GM13976 (cell line): ENCODE measurements around the gene TPM1.

Experiments
- DNase-seq: peaks from one replicate; pipeline ENCODE4 v3.0.0; 2012; ENCODE audit warnings: low spot score
- CTCF ChIP-seq: IDR thresholded peaks from 2 replicates; pipeline ENCODE4 v1.5.1; 2012; ENCODE audit warnings: borderline replicate concordance, mild to moderate bottlenecking; ENCODE audit not compliant: insufficient read depth; ENCODE audit errors: extremely low read depth, missing control alignments, control extremely low read depth
- in situ Hi-C: fragments of 300-500 bp; cut with MboI; formaldehyde crosslinking; loops from one replicate; pipeline ENCODE4 v1.12.0; 2022; ENCODE audit warnings: low sequenced_read_pairs, mixed read lengths, inconsistent platforms; ENCODE audit not compliant: unreplicated experiment

TPM1 gene

DNA sequence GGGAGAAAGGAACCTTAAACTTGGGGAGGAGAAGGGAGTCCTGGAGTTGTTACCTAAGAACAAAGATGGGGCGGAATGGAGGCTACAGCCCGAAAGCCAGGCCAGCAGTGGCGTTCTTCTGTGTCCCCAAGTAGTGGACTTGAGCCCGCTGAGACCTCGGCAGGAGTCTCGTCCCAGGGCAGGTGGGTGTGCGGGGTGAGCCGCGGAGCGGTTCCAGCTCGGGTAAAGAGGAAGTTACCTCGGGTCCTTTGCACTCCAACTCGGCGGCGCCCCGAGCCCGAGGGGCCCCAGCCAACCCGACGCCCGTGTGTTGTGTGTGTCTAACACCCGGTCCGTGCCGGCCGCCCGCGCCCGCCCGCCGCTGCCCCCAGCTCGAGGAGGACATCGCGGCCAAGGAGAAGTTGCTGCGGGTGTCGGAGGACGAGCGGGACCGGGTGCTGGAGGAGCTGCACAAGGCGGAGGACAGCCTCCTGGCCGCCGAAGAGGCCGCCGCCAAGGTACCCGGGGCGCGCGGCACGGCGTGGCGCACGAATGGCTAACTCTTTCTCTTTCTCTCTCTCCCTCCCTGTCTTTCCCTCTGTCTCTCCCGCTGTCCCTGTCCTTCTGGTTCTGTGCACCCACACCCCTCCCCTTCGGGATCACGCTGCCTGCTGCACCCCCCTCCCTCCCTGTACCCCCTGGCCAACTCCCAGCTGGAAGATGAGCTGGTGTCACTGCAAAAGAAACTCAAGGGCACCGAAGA, 959 bp downstream of the TPM1 start:
- TF ChIP-seq CTCF = no peak
- in situ Hi-C loops = no loop called here
- DNase-seq = peak; percentile 40

DNA sequence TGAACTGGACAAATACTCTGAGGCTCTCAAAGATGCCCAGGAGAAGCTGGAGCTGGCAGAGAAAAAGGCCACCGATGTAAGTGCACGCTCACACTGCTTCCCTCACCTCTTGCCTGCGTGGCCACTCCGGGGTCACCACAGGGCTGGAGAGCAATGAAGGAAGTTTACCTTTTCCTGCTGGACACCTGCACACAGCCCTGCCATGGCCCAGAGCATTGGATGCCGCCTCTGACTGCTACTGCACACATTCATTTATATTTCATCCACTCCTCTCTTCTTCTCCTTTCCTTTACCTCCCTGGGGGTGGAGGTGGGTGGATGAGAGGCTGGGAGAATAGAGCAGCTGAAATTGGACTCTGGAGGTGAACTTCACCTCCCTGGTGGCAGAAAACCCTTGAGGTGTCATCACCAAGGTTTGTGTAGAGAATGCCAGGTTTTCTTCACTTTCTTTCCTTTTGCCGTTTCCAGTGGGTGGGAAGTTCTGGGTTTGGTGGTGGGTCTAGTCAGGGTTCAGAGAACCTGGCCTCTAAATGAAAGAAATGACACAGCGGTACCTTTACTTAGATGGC, 1.6 kb downstream of the TPM1 start:
- no peak for DNase-seq
- in situ Hi-C loops = no loop called here
- no peak for TF ChIP-seq CTCF

DNA sequence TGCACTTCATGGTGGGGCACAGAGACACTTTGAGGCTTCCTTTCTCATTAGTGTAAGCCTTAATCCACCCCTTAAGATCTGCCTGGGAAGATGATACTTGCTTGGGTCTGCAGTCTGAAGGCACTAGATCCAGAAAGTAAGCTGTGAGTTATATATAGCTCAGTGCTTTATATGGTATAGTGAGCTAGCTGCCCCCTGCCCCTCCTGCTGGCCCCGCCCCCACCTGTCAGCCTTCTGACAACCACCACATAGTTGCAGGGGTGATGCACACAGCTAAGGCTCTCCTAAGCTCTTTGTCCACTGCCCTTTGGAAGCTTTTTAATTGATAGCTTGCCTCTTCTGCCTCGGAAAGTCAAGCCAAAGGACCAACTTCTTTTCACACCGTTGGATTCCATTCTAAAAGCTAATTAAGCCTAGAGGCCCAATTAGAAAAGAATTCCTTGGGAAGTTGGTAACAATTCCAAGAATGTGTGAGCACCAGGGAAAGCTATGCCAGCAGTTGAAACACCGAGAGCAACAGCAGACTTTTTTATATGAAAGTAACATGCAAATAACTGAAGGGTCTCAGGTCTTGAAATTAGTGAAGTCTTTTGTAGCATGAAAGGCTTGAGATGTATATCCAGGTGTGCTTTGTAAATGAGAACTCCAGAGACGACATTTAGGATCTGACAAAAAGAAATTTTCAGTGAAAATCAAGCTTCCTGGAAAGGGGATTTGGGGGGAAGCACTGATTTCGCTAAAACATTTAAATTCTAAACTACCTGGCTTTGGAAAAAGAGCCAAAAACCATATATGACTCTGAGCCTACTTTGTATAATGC, 2.3 kb downstream of the TPM1 start:
- no peak for DNase-seq
- no peak for TF ChIP-seq CTCF
- in situ Hi-C loops = no loop called here

DNA sequence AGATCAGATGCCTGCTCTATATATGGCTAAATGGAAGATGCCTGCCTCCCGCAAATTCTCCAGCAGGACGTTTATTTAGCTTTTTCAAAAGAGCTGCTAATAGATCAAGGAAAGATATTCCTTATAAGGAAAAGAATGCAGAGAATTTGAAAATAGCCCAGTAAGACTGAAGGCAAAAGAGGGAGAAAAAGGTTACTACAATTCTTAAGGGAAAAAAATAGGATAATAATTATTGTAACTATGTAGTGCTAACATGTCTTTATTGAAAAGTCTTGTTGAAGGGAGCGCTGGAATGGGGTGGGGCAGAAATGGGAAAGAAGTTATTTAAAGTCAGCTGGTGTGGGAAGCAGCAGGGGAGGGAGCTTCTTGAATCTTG, 2.9 kb downstream of the TPM1 start:
- no peak for DNase-seq
- in situ Hi-C loops = no loop called here
- TF ChIP-seq CTCF = no peak

GRCh38 chr15:63045879-63046278, 3.3 kb downstream of the TPM1 start:
- no peak for DNase-seq
- in situ Hi-C loops = no loop called here
- no peak for TF ChIP-seq CTCF

DNA sequence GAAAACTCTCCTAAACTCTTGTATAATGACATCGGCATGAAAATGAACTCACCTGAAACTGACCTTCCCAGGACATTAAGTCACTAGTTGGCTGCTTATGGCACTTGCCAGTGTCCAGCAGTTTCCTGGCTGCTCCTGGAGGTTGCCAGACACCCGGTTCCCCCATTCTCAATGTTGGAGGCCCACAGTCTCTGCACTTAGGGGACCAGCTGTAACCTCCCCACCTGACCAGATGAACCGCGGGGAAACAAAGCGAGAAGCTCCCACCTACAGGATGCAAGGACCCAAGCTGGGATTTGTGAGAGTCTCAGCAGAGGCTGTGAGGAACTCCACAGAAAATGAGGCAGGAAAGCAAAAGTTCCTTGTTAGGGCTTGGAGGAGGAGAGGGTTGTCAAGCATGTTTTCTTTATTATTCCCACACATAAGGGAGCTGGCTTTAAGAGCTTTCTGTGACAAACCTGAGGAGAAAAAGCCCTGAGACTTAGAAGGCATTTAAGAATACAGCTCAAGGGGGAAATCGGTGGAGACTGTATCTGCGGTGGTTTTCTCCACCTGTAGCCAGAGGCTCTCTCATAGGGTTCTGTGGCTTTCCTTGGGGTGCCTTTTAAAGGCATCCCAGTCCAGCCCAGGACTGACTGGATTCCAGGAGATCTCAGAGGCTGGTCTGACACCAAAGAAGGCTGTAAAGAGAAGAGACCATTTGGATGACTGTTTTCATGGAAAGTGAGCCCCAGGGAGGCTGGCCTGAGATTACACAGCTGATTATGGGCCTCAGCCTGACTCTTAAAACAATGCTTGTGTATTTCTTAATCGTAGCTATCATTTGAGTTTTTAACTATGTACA, 4.6 kb downstream of the TPM1 start:
- DNase-seq = no peak

More for the DNA sequence above, 4.6 kb downstream of the TPM1 start:
- TF ChIP-seq CTCF = no peak
- in situ Hi-C loops = no loop called here
